Stimulated activated naive B cell treated with anti-CD40 and anti-IgM and Interleukin-4, amounts not matched to agents 10 μg/mL and 1 μg/mL and 100 μg/mL, for 72 hours (primary cell): ENCODE data around the gene CHRNE.

Experiments used
- ATAC-seq, 2 donors: fragments of 150-1000 bp; cut with Tn5 transposase; replicated peaks; 2 replicates each; pipeline ENCODE4 v1.10.0; 2021; ENCODE audit warnings: moderate library complexity in 1 of 2
- DNase-seq: peaks from one replicate; pipeline ENCODE4 v3.0.0; 2021
- H3K27ac Mint-ChIP-seq: one replicate; pipeline ENCODE4 v1.8.0; 2022; ENCODE audit warnings: mild to moderate bottlenecking, mixed read lengths
- H3K27me3 Mint-ChIP-seq, 2 donors: one replicate each; pipeline ENCODE4 v1.8.0; 2022; ENCODE audit warnings: mixed read lengths in 2 of 2
- H3K36me3 Mint-ChIP-seq, 2 donors: one replicate each; pipeline ENCODE4 v1.8.0; 2022; ENCODE audit warnings: mixed read lengths in 2 of 2, mild to moderate bottlenecking in 1 of 2
- H3K4me1 Mint-ChIP-seq, 2 donors: one replicate each; pipeline ENCODE4 v1.8.0; 2022; ENCODE audit warnings: mixed read lengths in 2 of 2, mild to moderate bottlenecking in 1 of 2
- H3K4me3 Mint-ChIP-seq, 2 donors: one replicate each; pipeline ENCODE4 v1.8.0; 2022; ENCODE audit warnings: mild to moderate bottlenecking in 2 of 2, mixed read lengths in 2 of 2, moderate library complexity in 1 of 2
- H3K9me3 Mint-ChIP-seq, 2 donors: one replicate each; pipeline ENCODE4 v1.8.0; 2022; ENCODE audit warnings: mixed read lengths in 2 of 2, mild to moderate bottlenecking in 1 of 2

Gene CHRNE

GRCh38 chr17:4903051-4903818, at the start of gene CHRNE:
Gene CHRNE (minus strand): TSS chr17:4903098. CDS start chr17:4903063, 35 bp downstream.
- ATAC-seq (peak; percentile 49 to 61), DNase-seq (peak; percentile 59)
- Mint-ChIP-seq H3K9me3 (peaks cover 0 to 1% of the 10 kb centered on the region in 2 donors), H3K27ac (peak within 1 kb of the TSS; percentile 84), H3K4me3 (peak within 1 kb of the TSS; percentile 34 to 82), H3K27me3 (peaks cover 4 to 19% of the 10 kb centered on the region in 2 donors), H3K36me3 (peaks cover 3 to 9% of the 10 kb centered on the region in 2 donors), H3K4me1 (peaks cover 38 to 45% of the 10 kb centered on the region in 2 donors)

GRCh38 chr17:4951486-4951885, 48.6 kb upstream of the CHRNE start:
- Mint-ChIP-seq H3K4me1 (peaks cover 18 to 32% of the 10 kb centered on the region in 2 donors), H3K27me3 (no peaks in the 10 kb centered on the region), H3K27ac (peak overlapping the region; percentile 97), H3K4me3 (peak overlapping the region; percentile 86 to 91), H3K9me3 (no peaks in the 10 kb centered on the region), H3K36me3 (peaks cover 21 to 42% of the 10 kb centered on the region in 2 donors)
- ATAC-seq, result no peak
- no peak for DNase-seq

DNA sequence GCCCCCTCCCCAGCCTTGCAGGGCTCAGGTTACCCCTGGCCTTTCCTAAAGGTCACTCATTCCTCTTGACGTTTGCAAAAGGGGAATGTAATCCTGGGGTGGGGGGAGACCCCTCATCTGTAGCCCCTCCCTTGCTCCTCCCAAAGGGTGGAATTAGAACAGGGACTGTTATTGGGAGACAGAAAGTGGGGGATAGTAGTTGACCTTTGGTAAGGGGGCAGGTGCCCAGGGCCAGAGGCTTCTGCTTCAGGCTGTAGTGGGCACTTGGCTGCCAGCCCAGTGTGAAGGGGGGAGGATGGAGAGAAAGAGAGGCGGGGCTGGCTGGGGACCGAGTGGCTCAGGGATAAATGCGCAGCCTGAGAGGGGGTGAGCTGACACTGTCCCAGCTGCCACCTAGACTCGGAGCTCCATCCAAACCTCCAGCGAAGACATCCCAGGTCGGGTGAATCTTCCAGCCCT, 47.9 kb upstream of the CHRNE start, which contains the start of gene ENO3:
Gene ENO3 (plus strand): TSS at position 374 of the 459 bp plus-strand sequence. CDS start 711 bp downstream, outside the sequence.
- ATAC-seq (no peak), DNase-seq (no peak)
- H3K4me3 Mint-ChIP-seq, result peak within 1 kb of the TSS; percentile 86 to 91
- H3K27ac Mint-ChIP-seq, result peak within 1 kb of the TSS; percentile 97
- no peaks in the 10 kb centered on the region for H3K27me3 Mint-ChIP-seq
- H3K4me1 Mint-ChIP-seq, result peaks cover 22 to 33% of the 10 kb centered on the region in 2 donors
- H3K36me3 Mint-ChIP-seq, result peaks cover 20 to 41% of the 10 kb centered on the region in 2 donors
- no peaks in the 10 kb centered on the region for H3K9me3 Mint-ChIP-seq

DNA sequence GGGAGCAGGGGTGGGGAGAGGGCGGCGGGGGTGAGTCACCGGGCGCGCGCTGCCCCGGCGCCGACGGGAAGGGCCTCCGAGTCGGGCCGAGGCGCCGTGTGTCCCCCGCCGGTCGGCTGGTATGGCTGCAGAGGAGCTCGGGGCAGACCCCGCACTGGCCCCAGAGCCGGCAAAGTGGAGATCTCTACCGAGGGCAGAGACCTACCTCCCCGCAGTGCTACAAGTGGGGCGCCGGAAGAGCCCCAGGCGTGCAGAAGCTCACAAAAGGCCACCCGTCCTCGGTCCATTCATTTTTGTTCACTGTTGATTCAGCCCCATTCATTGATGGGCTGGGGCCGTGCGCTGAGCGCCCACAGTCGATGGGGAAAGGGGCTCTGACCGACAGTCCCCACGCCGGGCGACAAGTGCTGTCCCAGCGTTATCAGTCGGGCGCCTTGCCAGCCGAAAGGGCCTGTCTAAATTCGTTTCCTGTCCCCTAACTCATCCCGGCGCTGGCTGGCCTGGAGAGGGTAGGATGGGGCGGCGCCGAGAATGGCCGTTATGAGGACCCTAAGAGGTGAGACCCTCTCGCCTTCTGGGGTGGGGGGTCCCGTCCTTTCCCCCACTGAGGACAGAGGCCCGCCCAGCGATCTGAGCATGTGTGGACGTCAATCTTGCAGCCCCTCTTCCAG, 47.3 kb upstream of the CHRNE start:
- Mint-ChIP-seq H3K27me3 (no peaks in the 10 kb centered on the region), H3K4me1 (peaks cover 27 to 39% of the 10 kb centered on the region in 2 donors), H3K27ac (peak overlapping the region; percentile 97), H3K36me3 (peaks cover 25 to 43% of the 10 kb centered on the region in 2 donors), H3K9me3 (no peaks in the 10 kb centered on the region), H3K4me3 (peak overlapping the region; percentile 86 to 91)
- DNase-seq (no peak), ATAC-seq (peak; percentile 6 to 20)

DNA sequence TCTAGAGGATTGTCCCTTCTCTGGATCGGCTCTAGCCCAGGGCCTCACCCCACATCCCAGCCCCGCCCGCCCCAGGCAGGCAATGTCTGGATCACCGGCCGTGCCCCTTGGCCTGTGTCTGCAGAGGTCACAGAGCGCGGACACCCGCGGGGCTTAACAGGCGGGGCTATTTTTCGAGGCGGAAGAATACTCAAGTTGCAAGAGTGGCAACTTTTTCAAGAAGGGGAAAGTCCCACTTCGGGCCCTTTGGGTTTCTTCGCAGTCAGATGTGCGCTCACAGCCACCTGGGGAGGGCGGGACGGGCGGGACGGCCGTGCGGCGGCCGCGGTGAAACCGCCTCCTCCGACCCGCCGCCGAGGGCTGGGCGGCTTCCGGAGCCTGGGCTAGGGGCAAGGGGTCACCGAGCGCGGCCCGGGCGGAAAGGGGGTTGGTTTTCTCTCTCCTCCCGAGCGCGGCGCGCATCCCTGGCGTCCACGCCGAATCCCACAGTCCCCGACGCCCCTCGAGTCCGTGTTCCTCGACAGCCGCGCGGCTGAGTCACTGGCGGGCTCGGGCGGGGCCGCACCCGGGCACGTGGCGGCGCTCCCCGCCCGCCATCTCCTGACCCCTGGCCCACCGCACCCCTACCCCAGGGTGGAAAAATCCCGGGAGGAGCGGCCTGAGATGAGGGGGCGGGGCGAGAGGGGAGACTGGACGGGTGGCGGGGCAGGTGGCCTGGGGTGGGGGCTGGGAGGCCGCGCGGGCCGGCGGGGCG, 46.6 kb upstream of the CHRNE start:
- peaks cover 32 to 50% of the 10 kb centered on the region in 2 donors for H3K36me3 Mint-ChIP-seq
- no peaks in the 10 kb centered on the region for H3K27me3 Mint-ChIP-seq
- peak; percentile 44 to 51 for ATAC-seq
- DNase-seq, result peak; percentile 86
- H3K4me1 Mint-ChIP-seq, result peaks cover 35 to 46% of the 10 kb centered on the region in 2 donors
- H3K4me3 Mint-ChIP-seq, result peak overlapping the region; percentile 86 to 91
- H3K27ac Mint-ChIP-seq, result peak overlapping the region; percentile 94
- H3K9me3 Mint-ChIP-seq, result no peaks in the 10 kb centered on the region

GRCh38 chr17:4948931-4949320, 46.0 kb upstream of the CHRNE start:
- no peaks in the 10 kb centered on the region for H3K27me3 Mint-ChIP-seq
- ATAC-seq (peak; percentile 54 to 61), DNase-seq (peak; percentile 82)
- peaks cover 40 to 52% of the 10 kb centered on the region in 2 donors for H3K4me1 Mint-ChIP-seq
- H3K27ac Mint-ChIP-seq, result peak overlapping the region; percentile 95
- no peaks in the 10 kb centered on the region for H3K9me3 Mint-ChIP-seq
- peaks cover 36 to 54% of the 10 kb centered on the region in 2 donors for H3K36me3 Mint-ChIP-seq
- H3K4me3 Mint-ChIP-seq, result peak overlapping the region; percentile 86 to 91

- no peaks in the 10 kb centered on the region for H3K27me3 Mint-ChIP-seq
- H3K4me1 Mint-ChIP-seq, result peaks cover 41 to 57% of the 10 kb centered on the region in 2 donors
These were observed 45.5 kb upstream of the CHRNE start, which contains the start of gene PFN1 for GRCh38 chr17:4948166-4948930. Gene PFN1 (minus strand): TSS chr17:4948530. CDS start chr17:4948394, 136 bp downstream.

DNA sequence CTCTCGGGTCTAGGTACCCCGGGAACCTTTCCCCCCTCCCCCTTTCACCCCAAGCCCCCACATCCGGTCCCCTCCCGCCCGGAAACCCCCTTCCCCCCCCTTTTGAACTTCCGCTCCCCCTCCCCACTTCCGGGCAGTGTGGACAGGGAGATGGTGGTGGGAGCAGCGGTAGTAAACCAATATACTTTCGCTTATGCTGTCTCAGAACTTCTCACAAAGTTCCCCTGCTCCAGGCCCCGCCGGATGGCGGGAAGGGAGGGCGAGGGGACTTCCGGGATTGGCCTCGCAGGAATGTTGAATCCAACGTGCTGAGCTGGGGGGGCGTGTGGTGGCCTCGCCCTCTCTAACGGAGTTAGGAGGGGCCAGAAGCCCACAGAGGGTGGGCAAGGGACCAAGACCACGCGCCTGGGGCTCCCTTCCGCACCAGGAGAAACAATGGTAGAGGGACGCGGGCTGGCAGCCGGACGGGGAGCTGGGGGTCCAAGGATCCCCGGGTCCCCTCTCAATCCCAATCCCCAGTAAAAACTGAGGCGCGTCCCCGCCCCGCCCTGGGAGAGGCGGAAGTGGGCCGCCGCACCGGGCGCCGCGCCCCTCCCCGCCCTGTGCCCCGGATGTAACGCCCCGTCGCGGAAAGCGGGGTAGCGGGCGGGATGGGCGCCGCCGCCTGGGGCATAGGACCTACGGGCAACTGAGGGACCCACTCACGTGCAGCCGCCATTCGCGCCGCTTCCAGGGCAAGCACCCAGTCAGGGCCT, 44.7 kb upstream of the CHRNE start:
- Mint-ChIP-seq H3K9me3 (no peaks in the 10 kb centered on the region), H3K4me3 (peak overlapping the region; percentile 86 to 91), H3K27me3 (no peaks in the 10 kb centered on the region), H3K27ac (peak overlapping the region; percentile 95), H3K36me3 (peaks cover 41 to 55% of the 10 kb centered on the region in 2 donors), H3K4me1 (peaks cover 47 to 65% of the 10 kb centered on the region in 2 donors)
- peak; percentile 9 to 15 for ATAC-seq
- peak; percentile 50 for DNase-seq

More at GRCh38 chr17:4948166-4948930, 45.5 kb upstream of the CHRNE start, which contains the start of gene PFN1:
- Mint-ChIP-seq H3K4me3 (peak within 1 kb of the TSS; percentile 86 to 91), H3K9me3 (no peaks in the 10 kb centered on the region), H3K27ac (peak within 1 kb of the TSS; percentile 95), H3K36me3 (peaks cover 40 to 52% of the 10 kb centered on the region in 2 donors)
- ATAC-seq (peak; percentile 25 to 43), DNase-seq (peak; percentile 77)

DNA sequence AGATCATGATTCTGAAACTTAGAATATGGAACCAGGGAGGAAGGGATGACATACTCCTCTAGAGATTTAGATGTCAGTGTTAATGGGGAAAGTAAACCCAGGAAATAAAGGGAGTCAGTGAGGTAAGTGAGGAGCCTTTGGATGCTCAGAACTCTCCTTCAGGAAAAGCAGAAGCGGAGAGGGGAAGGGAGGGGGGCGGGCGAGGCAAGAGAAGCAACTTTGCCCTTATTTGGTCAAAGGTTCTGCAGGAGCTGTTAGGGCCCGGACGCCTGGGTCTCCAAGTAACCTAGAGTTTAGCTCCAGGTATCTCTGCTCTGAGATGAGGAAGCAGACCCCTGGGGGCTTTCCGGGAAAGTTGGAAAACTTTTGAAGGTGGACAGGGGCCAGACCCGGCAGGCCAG, 44.1 kb upstream of the CHRNE start:
- Mint-ChIP-seq H3K27ac (peak overlapping the region; percentile 95), H3K4me3 (peak overlapping the region; percentile 86 to 91), H3K36me3 (peaks cover 42 to 60% of the 10 kb centered on the region in 2 donors), H3K9me3 (no peaks in the 10 kb centered on the region), H3K4me1 (peaks cover 52 to 70% of the 10 kb centered on the region in 2 donors), H3K27me3 (no peaks in the 10 kb centered on the region)
- no peak for ATAC-seq
- no peak for DNase-seq

- no peak for DNase-seq
- H3K9me3 Mint-ChIP-seq, result no peaks in the 10 kb centered on the region
- H3K4me3 Mint-ChIP-seq, result peak overlapping the region; percentile 86 to 91
- peaks cover 52 to 70% of the 10 kb centered on the region in 2 donors for H3K4me1 Mint-ChIP-seq
- peak overlapping the region; percentile 95 for H3K27ac Mint-ChIP-seq
- peaks cover 47 to 66% of the 10 kb centered on the region in 2 donors for H3K36me3 Mint-ChIP-seq
- no peaks in the 10 kb centered on the region for H3K27me3 Mint-ChIP-seq
- peak in 1 of 2 donors; percentile 5 for ATAC-seq
These were observed 43.5 kb upstream of the CHRNE start for GRCh38 chr17:4946312-4946976.

DNA sequence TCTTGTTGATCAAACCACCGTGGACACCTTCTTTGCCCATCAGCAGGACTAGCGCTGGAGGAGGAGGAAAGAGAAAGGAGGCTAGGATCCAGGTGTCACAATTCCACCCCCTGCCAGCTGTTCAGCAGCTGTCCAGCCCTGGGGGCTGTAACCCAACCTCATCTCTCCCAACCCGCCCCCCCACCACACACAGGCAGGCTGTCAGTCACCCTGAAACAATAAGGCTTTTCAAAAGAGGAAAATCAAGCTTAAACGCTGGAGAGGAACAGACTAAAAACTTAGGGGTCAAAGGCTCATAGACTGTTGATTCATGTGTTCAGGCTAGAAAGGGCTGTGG, 43.0 kb upstream of the CHRNE start:
- H3K27ac Mint-ChIP-seq, result peak overlapping the region; percentile 95
- ATAC-seq, result no peak
- H3K27me3 Mint-ChIP-seq, result no peaks in the 10 kb centered on the region
- H3K36me3 Mint-ChIP-seq, result peaks cover 52 to 68% of the 10 kb centered on the region in 2 donors
- DNase-seq, result no peak
- no peaks in the 10 kb centered on the region for H3K9me3 Mint-ChIP-seq
- peak overlapping the region; percentile 86 to 91 for H3K4me3 Mint-ChIP-seq
- peaks cover 52 to 70% of the 10 kb centered on the region in 2 donors for H3K4me1 Mint-ChIP-seq
